ENCODE measurements around the gene PACS1.

The PACS1 gene

DNA sequence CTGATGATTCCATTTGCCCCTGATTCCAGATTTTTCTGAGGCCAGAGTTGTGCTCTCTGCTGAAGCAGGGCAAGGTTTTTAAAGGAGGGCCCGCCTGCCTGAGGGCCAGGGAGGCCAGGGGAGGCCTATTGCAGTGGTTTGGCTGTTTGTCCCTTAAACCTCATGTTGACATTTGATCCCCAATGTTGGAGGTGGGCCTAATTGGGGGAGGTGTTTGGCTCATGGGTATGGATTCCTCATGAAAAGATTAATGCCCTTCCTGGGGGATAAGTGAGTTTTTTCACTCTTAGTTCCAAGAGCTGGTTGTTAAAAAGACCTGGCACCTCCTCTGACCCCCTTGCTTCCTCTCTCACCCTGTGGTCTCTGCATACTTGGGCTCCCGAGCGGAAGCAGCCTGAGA is 30.3 kb upstream of the PACS1 start:
- Histone ChIP-seq H3K27ac (ENCODE audit: low read depth, low read length, severe bottlenecking) (no peak overlapping the region), H3K9me3 (ENCODE audit: control insufficient read depth, low read length) (no peaks in the 10 kb centered on the region), H3K4me1 (ENCODE audit: control insufficient read depth, insufficient read depth, low read length, poor library complexity, severe bottlenecking) (no peaks in the 10 kb centered on the region), H3K4me3 (ENCODE audit: extremely low read depth, insufficient read depth, low read length, poor library complexity, severe bottlenecking) (no peak overlapping the region), H3K36me3 (ENCODE audit: control insufficient read depth, insufficient read depth, low read length) (no peaks in the 10 kb centered on the region)
- WGBS, 2 experiments (ENCODE audit: insufficient coverage in 2 of 2), result 92 to 93% methylated on average over 3 of the region's 3 CpGs

DNA sequence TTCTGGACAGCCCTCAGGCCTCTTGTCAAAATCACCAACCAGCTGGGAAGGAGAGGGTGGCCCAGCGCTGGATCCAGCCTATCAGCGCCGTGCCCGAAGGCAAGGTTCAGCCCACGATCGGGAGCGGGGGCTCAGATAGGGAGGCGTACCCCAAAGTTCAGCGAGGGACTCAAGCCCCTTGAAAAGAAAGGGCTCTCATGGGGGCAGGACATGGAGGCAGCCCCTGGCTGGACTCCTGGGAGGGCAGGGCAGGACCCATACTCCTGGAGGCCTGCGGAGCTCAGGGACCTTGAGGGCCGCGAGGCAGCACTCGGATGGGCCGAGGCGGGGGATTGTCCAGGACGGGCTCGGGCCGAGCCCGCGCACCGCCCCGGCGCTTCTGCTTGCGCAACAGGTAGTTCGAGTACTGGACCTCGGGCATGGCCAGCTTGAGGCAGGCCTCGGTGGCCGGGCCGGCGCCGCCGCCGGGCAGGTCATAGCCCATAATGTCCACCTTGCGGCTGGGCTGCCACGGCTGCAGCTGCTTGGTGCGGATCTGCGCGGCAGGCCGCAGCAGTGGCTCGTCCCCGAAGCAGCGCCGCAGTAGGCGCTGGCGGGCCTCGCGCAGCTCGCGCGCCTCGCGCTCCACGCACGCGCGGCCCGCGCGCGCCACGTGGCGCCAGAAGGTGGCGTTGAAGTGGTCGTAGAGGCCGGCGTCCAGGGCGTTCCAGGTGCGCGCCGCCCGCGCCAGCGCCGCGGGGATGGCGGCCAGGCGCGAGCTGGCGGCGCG is 27.7 kb upstream of the PACS1 start:
- Histone ChIP-seq H3K4me3 (ENCODE audit: extremely low read depth, insufficient read depth, low read length, poor library complexity, severe bottlenecking) (no peak overlapping the region), H3K4me1 (ENCODE audit: control insufficient read depth, insufficient read depth, low read length, poor library complexity, severe bottlenecking) (no peaks in the 10 kb centered on the region), H3K9me3 (ENCODE audit: control insufficient read depth, low read length) (no peaks in the 10 kb centered on the region), H3K36me3 (ENCODE audit: control insufficient read depth, insufficient read depth, low read length) (no peaks in the 10 kb centered on the region), H3K27ac (ENCODE audit: low read depth, low read length, severe bottlenecking) (no peak overlapping the region)
- 96% methylated on average over 78 to 79 of the region's 81 CpGs for WGBS, 2 experiments (ENCODE audit: insufficient coverage in 2 of 2)

DNA sequence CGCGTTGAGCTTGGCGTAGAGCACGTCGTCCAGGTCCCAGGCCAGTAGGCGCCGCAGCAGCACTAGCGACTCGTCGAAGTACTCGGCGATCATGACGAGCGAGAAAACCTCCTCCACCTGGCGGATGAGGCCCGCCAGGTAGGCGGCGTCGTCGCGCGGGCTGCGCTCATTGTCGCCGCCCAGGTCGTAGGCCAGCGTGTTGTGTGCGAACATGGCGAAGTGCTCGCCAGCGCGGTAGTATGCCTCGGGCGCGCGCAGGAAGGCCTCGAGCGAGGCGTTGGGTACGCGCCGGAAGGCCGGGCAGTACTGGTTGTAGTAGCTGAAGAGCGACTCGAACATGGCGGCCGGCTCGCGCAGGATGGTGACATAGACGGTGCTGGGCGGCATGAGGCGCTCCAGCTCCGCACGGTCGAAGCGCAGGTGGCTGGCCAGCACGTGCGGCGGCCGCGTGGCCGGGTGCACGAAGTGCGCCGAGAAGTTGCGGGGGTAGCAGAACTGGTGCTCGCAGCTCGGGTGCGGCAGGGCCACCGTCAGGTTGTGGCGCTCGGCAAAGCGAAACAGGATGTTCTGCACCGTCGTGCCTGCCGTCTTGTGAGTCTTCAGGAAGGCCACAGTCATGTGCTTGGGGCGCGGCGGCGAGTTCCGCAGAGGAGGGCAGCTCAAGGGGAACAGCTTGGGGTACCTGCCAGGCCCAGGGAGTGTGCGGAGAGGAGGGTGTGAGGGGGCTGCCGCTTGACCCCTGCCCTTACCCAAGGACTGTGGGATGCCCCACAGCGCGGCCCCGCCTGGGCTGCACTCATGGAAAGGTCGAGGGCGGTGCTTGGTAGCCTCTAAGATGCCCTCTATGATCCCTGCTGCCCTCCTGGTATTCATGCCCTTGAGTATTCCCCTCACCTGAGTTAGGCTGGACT is 26.8 kb upstream of the PACS1 start:
- Histone ChIP-seq H3K4me1 (ENCODE audit: control insufficient read depth, insufficient read depth, low read length, poor library complexity, severe bottlenecking) (no peaks in the 10 kb centered on the region), H3K36me3 (ENCODE audit: control insufficient read depth, insufficient read depth, low read length) (no peaks in the 10 kb centered on the region), H3K4me3 (ENCODE audit: extremely low read depth, insufficient read depth, low read length, poor library complexity, severe bottlenecking) (no peak overlapping the region), H3K9me3 (ENCODE audit: control insufficient read depth, low read length) (no peaks in the 10 kb centered on the region), H3K27ac (ENCODE audit: low read depth, low read length, severe bottlenecking) (no peak overlapping the region)
- 96 to 98% methylated on average over 77 to 84 of the region's 88 CpGs for WGBS, 2 experiments (ENCODE audit: insufficient coverage in 2 of 2)

DNA sequence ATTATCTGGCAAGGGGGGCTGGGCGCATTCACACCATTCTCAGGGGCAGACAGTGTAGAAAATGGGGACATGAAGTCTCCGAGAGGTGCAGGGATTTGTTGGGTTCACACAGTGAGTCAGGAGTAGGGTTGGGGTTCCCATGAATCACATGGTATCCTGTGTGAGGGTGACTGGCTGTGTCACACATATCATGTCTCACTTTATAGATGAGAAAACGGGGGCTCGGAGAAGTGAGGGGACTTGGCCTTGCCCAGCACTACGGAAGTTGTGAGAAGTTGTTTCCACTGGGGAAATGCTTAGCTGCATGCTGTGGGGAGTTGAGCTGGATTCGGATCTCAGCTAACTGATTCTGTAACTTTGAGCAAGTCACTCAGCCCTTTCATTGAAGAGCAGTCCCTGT is 25.3 kb upstream of the PACS1 start:
- Histone ChIP-seq H3K9me3 (ENCODE audit: control insufficient read depth, low read length) (no peaks in the 10 kb centered on the region), H3K27ac (ENCODE audit: low read depth, low read length, severe bottlenecking) (no peak overlapping the region), H3K4me3 (ENCODE audit: extremely low read depth, insufficient read depth, low read length, poor library complexity, severe bottlenecking) (no peak overlapping the region), H3K36me3 (ENCODE audit: control insufficient read depth, insufficient read depth, low read length) (no peaks in the 10 kb centered on the region), H3K4me1 (ENCODE audit: control insufficient read depth, insufficient read depth, low read length, poor library complexity, severe bottlenecking) (no peaks in the 10 kb centered on the region)
- 80 to 84% methylated on average over 5 to 6 of the region's 6 CpGs for WGBS, 2 experiments (ENCODE audit: insufficient coverage in 2 of 2)

DNA sequence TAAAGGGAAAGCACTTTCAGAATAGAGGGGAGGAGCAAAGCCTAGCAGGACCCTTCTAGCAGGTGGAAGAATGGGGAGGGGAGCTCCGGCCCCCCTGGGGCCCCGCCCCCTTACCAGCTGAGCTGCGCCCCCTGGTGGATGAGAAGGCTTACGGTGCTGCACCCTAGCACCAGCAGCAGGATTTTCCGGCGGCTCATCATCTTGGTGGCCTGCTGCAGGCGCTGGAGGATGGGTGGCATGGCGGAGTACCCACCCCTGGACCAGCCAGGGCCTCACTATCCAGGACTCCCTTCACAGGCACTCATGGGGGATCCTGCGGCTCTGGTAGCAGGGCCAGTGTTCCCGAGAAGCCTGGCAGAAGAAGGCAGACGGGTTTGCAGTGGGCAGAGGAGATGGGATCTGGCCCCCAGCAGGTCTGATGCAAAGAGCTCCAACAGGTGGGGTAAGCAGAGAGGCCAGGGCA is 24.9 kb upstream of the PACS1 start:
- Histone ChIP-seq H3K36me3 (ENCODE audit: control insufficient read depth, insufficient read depth, low read length) (no peaks in the 10 kb centered on the region), H3K4me1 (ENCODE audit: control insufficient read depth, insufficient read depth, low read length, poor library complexity, severe bottlenecking) (no peaks in the 10 kb centered on the region), H3K4me3 (ENCODE audit: extremely low read depth, insufficient read depth, low read length, poor library complexity, severe bottlenecking) (no peak overlapping the region), H3K27ac (ENCODE audit: low read depth, low read length, severe bottlenecking) (no peak overlapping the region), H3K9me3 (ENCODE audit: control insufficient read depth, low read length) (no peaks in the 10 kb centered on the region)
- 11 to 30% methylated on average over 7 to 8 of the region's 11 CpGs for WGBS, 2 experiments (ENCODE audit: insufficient coverage in 2 of 2)

DNA sequence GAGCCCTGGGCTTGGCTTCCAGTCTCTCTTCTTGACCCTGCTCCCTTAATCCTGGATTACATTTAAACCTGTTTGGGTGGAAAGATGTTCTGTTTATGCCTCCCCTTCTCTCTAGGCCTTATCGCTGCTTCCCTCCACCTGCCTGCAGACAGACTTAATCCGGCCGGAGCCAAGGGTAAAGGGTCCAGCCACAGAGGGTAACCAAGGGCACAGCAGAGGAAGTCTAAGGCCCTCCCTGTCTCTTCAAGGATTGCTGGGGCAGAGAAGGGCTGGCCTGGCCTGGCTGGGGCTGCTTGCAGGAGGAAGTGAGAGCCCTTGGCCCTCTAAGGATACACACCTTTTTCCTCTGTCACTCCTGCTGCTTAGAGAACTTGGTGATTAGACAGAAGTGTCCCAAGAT is 23.2 kb upstream of the PACS1 start:
- Histone ChIP-seq H3K36me3 (ENCODE audit: control insufficient read depth, insufficient read depth, low read length) (no peaks in the 10 kb centered on the region), H3K4me1 (ENCODE audit: control insufficient read depth, insufficient read depth, low read length, poor library complexity, severe bottlenecking) (peaks cover 10% of the 10 kb centered on the region), H3K9me3 (ENCODE audit: control insufficient read depth, low read length) (no peaks in the 10 kb centered on the region), H3K27ac (ENCODE audit: low read depth, low read length, severe bottlenecking) (no peak overlapping the region), H3K4me3 (ENCODE audit: extremely low read depth, insufficient read depth, low read length, poor library complexity, severe bottlenecking) (no peak overlapping the region)
- 100% methylated on average over 3 of the region's 3 CpGs; no CpG with 5 or more reads in 1 of the 2 experiments for WGBS, 2 experiments (ENCODE audit: insufficient coverage in 2 of 2)

DNA sequence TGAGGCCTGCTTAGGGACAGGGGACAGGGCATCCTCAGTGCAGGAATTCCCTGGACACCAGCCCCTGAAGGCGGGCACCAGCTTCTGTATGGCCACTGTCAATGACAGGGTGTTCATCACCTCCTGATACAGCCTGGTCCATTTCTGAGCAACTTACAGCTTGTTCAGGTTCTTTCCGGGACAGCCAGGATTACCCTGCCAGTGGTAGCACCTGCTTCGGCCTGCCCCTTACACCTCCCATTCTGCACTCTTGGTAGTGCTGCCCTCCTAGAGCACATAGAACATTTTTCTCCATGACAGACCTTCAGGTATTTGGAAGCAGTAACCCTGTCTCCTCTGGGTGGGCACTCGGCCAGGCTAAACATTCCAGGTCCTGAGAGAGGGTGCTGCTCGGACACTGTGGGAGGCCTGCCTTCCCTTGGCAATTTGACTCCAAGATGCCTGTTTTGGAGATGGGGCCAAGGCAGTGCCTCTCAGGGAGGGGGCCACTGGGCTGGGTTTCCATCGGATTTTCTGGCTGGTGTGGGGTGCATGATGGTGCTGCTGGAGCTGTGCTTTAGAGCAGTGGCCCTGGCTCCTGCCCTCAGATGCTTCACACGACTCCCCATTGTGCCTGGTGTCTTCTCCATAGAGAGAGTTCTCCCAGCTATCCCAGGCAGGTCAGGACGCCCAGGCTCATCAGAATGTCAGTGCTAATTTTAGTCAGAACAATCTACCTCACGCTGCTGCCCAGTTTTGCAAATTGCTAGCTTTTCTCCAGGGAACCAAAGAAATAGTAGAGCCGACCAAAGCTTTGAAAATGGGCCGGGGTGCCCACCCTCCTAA is 22.3 kb upstream of the PACS1 start:
- H3K27ac ChIP-seq (ENCODE audit: low read depth, low read length, severe bottlenecking), result no peak overlapping the region
- H3K36me3 ChIP-seq (ENCODE audit: control insufficient read depth, insufficient read depth, low read length), result no peaks in the 10 kb centered on the region
- H3K9me3 ChIP-seq (ENCODE audit: control insufficient read depth, low read length), result no peaks in the 10 kb centered on the region
- 85 to 94% methylated on average over 11 of the region's 11 CpGs for WGBS, 2 experiments (ENCODE audit: insufficient coverage in 2 of 2)
- peak overlapping the region; percentile 43 for H3K4me3 ChIP-seq (ENCODE audit: extremely low read depth, insufficient read depth, low read length, poor library complexity, severe bottlenecking)
- H3K4me1 ChIP-seq (ENCODE audit: control insufficient read depth, insufficient read depth, low read length, poor library complexity, severe bottlenecking), result peaks cover 10% of the 10 kb centered on the region

DNA sequence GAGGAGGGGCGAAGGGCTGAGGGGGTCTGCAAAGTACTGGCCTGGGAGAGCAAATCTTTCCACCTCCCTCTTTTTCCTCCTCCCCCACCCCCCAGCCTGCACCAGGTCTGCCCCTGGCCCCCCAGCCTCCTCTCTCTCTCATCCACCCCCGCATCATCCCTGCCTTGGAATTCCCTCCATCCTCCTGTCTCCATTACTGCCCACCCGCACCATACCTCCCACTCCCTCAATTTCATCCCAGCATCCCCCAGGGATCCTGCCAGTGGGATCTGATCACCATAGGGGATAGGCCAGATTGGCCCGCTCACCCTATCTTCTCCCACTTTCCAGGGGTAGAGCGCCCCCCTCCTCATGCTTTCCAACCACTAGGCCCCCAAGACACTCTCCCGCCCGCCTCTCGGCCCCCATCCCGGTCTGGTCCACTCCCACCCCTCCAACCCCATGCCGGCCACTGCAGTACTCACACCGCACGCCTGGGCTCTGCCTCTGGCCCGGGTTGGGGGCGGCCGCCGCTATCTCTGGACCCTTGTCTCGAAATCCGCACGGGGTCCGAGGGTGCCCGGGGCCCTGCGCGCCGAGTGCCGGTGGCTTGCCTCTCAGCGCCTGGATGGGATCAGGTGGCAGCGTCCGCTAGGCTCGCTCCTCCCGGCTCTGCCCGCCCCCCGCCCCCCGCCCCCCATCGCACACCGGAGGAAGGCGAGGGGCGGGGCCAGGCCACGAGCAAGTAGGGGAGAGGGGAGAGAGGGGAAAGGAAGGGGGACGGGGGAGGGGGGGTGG is 21.3 kb upstream of the PACS1 start, which contains the start of gene GAL3ST3:
Gene GAL3ST3 (minus strand): TSS at position 615 of the 777 bp plus-strand sequence. CDS start 3,746 bp downstream, outside the sequence.
- H3K4me3 ChIP-seq (ENCODE audit: extremely low read depth, insufficient read depth, low read length, poor library complexity, severe bottlenecking), result peak within 1 kb of the TSS; percentile 43

DNA sequence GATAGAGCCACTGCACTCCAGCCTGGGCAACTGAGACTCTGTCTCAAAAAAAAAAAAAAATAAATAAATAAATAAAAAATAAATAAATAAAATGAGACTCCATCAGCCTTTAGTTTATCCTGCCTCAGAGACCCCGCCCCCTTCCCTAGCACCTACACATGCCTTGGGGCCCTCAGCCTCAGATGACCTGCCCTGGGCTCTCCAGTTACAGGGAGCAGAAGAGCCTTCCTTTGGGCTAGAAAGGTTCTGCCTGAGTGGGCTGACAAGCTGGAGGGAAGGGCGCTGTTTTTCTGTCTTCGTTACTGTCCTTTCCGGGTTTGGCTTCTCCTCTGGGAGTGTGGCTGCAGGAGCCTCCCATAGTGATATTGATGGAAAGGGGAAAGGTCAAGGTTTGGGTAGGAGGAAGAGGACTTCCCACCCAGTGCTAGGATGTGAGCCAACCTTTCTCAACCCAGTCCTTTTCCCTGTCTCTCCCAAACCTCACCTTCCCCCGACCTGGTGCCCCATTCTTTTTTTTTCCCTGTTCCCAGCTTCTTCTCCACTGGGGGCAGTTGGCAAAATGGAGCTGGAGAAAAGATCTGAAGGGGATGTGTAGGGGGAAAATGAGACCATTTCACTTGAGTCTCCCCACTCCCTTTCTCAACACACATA is 19.4 kb upstream of the PACS1 start:
- Histone ChIP-seq H3K4me3 (ENCODE audit: extremely low read depth, insufficient read depth, low read length, poor library complexity, severe bottlenecking) (no peak overlapping the region), H3K36me3 (ENCODE audit: control insufficient read depth, insufficient read depth, low read length) (peaks cover 26% of the 10 kb centered on the region), H3K9me3 (ENCODE audit: control insufficient read depth, low read length) (no peaks in the 10 kb centered on the region), H3K4me1 (ENCODE audit: control insufficient read depth, insufficient read depth, low read length, poor library complexity, severe bottlenecking) (peaks cover 18% of the 10 kb centered on the region), H3K27ac (ENCODE audit: low read depth, low read length, severe bottlenecking) (peak overlapping the region; percentile 93)
- 71% methylated on average over 2 of the region's 5 CpGs; no CpG with 5 or more reads in 1 of the 2 experiments for WGBS, 2 experiments (ENCODE audit: insufficient coverage in 2 of 2)

More for the DNA sequence above, 21.3 kb upstream of the PACS1 start, which contains the start of gene GAL3ST3:
- peaks cover 7% of the 10 kb centered on the region for H3K36me3 ChIP-seq (ENCODE audit: control insufficient read depth, insufficient read depth, low read length)
- H3K27ac ChIP-seq (ENCODE audit: low read depth, low read length, severe bottlenecking), result no peak within 1 kb of the TSS
- H3K4me1 ChIP-seq (ENCODE audit: control insufficient read depth, insufficient read depth, low read length, poor library complexity, severe bottlenecking), result peaks cover 17% of the 10 kb centered on the region
- H3K9me3 ChIP-seq (ENCODE audit: control insufficient read depth, low read length), result no peaks in the 10 kb centered on the region
- 2 to 13% methylated on average over 7 to 11 of the region's 39 CpGs for WGBS, 2 experiments (ENCODE audit: insufficient coverage in 2 of 2)

Data from mesodermal cell (in vitro differentiated cells).